NCI-H128 (cell line): ENCODE results near the gene POU6F2.
A peak's percentile ranks its signal among the peaks of the same experiment; 100 is the strongest.

Experiments used
- DNase-seq: peaks from one replicate; lab custom pipeline; 2025; ENCODE audit not compliant: unreplicated experiment; lab: John Stamatoyannopoulos, UW

Gene POU6F2

DNA sequence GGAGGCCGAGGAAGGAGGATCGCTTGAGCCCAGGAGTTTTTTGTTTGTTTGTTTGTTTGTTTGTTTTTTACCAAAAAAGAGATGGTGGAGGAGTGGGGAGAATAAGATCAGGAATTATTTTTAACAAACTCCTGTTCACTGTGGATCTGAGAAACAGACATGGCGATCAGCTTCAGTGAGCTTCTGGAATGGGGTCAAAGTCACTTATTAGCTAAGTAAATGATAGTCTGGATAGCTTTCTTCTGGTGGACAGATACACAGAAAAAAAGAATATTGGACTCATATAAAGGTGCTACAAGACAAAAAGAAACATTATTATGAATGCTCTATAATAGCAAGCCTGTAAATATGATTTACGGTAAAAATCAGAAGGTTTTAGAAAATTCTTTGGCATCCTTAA lies 85.1 kb downstream of the POU6F2 start:
- DNase-seq: no peak

DNA sequence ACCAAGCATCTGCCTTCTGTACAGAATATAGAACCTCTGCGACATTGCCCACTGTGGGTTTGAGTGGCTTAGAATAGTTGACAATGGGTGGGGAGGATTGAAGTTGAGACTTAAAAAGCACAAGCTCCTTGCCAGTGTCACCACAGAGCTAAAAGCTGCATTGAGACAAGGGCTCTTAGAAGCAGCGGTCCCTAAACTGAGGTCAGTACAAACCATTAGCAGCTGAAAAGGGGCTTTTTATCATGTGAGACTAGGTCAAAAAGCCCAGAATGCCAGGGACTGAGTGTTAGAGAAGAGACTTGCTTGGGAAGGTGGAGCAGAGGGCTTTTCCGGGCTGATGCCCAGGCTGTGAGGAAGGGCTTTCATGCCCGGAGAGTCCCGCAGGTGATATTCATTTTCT lies 91.3 kb downstream of the POU6F2 start:
- no peak for DNase-seq

DNA sequence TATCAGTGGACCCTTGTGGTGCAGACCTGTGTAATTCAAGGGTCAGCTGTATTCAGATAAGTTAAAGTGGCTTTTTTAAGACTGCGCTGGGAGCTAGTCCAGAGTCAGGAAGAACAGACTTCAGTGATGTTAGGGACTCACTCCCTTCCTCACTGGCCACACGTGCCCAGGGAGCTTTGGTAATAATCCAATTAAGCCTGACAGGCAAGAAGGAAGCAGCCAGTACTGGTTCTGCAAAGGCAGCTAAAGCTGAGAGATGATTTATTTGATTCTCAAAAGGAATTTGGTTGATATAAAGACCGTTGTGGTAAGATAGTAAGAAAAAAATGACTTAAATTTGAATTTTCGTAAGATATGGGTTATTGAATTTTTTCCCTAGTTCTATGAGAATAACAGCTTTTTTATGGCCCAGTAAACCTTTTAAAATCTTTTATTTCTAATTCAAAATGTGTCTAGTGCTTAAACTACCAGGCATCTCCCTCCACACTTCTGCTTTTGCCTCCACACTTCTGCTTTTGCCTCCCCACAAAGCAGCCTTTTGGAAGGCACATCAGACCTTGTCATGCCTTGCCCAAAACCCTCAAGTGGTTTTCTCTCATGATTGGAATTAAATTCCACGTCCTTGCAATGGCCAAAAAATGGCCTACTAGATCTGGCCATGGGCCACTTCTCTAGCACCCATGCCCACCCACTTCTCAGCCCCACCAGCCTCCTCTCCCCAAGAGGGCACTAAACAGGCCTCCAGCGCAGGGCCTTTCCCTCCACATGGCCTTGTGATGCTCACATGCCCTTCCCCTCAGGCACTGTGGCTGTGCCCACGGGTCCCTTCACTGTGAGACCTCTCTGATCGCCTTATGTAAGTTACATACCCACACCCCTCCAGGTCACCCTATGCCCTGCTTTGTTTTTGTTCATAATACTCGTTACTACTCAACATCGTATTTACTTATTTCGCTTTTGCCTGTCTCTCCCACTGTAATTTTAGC lies 92.5 kb downstream of the POU6F2 start:
- no peak for DNase-seq

DNA sequence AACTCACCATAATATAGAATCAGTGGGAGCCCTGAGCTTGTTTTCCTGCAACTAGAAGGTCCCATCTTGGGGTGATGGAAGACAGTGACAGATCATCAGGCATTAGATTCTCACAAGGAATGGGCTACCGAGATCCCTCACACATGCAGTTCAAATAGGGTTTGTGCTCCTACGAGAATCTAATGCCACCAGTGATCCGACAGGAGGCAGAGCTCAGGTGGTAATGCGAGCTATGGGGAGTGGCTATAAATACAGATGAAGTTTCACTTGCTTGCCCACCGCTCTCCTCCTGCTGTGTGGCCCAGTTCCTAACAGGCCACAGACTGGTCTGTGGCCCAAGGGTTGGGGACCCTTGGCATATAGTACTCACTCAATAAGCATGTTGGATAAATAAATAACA lies 93.4 kb downstream of the POU6F2 start:
- DNase-seq: no peak

DNA sequence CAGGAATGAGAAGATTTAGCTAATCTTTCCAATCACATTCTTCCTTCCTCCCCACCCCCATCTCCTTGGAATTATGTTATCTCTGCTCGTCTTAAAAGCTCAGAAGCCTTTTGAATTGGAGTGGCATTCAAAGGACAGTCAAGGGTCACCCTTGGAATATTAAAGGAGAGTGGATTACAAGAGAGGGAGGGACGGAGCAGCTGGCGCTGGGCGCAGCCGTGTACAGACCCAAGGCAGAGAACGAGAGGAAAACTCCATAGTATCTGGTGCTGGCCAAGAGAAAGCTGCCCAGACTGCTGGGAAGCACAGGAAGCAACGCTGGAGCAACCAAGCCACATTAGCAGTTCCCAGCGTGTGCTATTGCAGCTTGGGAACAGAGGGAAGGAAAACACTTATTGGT lies 95.7 kb downstream of the POU6F2 start:
- DNase-seq: no peak

DNA sequence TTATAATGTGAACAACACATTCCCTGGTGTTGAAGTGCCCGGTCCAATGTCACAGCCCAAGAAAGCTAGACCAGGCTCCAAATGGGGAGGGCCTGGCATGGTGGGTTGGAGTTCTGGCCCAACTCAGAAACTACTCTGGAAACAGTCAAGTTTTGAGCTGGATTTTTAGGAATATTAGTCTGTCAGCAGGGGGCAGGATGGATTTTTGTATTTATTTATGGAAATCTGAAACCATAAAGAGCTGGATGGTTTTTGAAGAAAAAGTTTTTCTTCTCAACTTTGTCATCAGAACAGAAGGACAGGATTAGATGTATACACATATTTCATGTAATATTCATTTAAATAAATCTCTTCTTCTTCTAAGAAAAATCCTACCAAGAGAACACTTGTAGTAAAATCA lies 97.5 kb downstream of the POU6F2 start:
- no peak for DNase-seq

DNA sequence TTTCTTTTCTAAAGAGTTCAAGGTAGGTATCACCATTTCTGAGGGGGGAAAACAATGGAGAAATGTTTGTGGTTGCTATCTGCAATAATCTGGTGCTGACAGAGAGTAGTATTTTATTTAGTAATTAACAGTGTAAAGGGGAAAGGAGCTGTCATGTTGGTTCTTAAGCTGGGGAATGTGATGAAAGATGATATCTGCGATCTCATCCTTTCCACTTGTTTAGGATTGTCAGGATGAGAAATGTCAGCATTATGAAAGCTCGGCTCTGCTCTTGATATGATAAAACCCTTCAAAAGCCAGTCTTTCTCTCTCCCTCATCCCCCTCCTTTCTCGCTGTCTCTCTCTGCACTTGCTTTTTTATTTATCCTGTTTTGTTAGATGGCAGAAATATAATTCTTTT lies 106.1 kb downstream of the POU6F2 start:
- DNase-seq: no peak

DNA sequence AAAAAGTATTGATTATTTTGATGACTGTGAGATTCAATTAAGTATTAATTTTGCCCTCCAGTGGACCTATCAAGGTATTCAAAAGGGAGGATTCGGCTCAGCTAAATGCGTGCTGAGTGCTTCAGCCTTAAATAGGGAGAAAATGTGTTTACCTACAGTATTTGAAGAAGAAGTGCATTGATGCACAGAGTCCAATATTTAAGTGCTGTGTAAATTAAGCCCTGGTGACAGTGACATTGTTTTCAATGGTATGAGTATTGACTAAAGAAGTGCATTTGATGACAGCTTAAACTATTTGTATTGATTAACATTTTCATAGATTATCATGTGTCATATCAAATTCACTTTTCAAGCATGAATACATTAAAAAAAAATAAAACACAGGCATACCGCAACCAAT lies 106.6 kb downstream of the POU6F2 start:
- peak; percentile 59 for DNase-seq

DNA sequence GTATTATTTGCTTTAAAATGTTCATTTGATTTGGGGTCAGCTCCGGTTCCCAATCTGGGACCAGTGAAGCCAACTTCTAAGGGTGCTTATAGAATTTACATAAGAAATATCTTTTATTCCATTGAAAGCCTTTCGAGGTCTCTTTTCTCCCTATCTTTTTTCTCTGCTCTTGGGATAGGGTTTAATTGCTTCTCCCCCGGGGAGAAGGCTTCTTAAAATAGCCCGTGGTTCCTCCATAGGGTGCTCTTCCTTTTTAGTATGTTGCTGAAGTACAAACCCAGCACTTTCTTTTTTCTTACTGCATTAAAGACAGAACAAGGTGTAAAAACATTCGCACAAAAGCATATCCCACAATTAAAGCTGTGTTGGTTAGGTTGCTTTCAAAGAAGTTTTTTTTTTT lies 107.5 kb downstream of the POU6F2 start:
- DNase-seq: no peak

DNA sequence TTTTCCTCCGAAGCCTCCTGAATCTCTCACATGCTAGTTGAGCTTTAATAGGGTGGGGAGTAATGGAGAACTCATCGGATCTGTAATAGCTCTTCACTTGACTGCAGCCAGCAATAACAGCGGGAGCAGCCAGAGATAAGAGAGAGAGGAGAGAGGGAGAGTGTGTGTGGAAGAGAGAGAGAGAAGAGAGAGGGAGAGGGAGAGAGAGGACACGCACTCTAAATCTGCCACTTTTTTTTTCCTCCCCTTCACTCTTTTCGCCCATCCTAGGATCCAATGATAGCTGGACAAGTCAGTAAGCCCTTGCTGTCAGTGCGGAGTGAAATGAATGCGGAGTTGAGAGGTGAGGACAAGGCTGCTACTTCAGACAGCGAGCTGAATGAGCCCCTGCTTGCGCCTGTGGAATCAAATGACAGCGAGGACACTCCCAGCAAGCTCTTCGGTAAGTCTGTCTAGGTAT lies 107.9 kb downstream of the POU6F2 start:
- peak; percentile 80 for DNase-seq

DNA sequence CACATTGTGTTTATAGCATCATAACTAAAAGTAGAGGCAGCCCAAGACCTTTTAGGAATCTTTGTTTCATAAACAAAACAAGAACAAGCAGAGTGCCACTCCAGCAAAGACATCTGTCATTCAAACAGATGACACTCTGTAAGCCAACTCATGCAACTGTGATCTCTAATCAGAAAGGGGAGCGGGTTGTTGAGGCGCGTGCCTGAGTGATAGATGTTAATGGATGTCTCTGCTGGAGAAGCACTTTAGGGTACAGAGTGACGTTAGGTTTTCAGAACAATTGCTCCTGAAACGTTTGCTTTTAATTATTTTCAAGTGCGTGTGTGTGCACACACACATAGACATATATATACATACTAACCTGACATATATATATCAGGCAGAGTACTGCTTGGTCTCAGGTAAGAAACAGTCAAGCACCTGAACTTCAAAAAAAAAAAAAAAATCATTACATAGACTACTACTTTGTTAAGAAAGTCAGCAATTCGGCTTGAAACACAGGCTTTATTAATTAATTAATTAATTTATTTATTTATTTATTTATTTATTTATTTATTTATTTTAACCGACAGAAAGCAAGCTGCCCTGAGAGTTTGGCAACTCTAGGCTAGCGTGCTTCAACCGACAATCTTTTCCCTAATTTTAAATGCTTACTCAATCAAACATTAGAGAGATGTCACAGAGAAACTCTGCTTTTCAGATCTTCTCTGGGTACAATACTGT lies 109.1 kb downstream of the POU6F2 start:
- peak; percentile 26 for DNase-seq

DNA sequence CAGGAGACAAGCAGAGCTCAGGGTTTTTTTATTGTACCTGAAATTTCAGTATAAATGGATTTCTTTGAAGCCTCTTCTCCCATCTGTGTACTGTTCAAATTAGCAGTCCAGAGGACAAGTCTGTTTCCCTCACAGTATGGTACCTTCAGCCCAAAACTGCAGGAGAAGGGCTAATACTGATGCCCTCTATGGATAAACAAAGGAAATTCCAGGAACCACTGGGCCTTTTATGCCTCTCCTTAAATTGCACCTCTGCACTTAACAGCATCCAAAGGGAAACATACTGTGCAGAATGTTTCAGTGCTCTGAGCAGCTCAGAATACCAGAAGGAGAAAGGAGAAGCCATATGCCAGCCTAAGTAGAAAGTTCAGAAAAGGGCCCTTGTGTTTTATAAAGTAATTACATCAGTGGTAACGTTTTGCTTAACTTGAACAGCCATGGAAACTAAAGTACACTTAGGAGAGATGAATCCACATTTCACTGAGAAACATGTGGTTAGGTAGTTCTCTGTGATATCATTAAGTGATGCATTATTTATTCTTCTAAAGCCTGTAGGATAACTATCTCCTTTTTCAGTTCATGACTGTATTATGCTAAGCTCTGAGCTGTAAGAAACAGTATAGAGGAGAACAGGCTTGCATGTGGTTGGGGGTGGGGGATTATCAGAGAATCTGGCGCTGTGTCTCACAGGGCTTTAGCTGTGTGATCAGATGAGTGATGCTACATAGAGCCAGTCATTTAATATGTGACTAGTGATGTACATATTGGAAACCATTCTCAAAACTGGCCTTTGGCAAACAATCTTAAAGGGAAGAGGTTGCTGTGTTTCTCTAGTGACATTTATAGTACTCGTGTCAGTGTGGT lies 111.3 kb downstream of the POU6F2 start:
- DNase-seq: no peak

DNA sequence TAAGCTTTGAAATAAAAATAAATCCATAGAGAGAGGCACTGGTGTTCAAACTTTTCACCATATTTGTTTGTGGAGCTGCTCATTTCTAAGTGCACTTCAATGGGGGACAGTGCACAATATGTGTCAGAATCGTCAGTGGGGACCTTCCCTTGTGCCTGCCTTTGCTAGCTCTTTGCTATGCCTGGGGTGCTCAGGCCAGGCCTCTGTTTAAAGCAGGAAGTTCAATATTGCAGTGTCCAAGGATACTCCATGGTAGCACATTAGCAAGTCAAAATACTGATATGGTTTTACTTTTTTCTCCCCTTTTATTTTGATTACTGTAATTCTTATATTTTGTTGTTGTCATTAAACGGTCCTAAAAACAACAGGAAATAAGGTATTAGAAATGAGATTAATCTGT lies 113.4 kb downstream of the POU6F2 start:
- DNase-seq: no peak

DNA sequence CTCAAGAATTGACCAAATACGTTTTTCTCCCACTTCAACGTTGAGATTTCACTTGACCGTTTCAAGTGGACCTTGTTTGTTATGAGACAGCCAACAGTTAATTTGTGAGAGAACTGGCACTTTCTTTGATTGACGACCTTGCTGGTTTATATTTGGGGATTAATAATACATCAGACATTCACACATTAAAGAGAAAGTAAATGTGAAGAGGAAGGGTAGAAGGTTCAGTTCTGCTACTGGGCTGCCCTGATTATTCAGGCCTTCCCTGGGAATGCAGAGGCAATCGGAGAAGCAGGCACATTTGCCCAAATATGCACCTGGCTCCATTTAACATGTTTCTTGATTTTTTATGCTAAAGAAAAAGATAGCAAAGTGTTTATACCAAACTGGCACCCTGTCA lies 114.1 kb downstream of the POU6F2 start:
- no peak for DNase-seq

DNA sequence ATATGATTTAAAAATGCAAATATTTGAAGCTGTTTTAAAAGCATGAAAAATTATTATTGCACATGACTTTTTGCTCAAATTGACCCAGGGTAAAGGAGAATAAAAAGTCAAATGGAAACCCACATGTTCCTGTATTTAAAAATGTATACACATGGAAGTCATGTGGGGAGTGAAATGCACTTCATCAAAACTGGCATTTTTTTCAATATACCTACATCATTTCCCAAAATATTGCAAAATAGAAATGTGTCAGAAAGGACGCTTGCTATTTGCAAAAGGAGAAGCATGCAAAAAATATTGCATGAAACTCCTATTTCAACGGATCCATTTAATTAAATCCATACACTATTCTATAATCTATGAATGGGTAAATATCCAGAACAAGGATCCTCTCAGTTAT lies 117.0 kb downstream of the POU6F2 start:
- DNase-seq: no peak

DNA sequence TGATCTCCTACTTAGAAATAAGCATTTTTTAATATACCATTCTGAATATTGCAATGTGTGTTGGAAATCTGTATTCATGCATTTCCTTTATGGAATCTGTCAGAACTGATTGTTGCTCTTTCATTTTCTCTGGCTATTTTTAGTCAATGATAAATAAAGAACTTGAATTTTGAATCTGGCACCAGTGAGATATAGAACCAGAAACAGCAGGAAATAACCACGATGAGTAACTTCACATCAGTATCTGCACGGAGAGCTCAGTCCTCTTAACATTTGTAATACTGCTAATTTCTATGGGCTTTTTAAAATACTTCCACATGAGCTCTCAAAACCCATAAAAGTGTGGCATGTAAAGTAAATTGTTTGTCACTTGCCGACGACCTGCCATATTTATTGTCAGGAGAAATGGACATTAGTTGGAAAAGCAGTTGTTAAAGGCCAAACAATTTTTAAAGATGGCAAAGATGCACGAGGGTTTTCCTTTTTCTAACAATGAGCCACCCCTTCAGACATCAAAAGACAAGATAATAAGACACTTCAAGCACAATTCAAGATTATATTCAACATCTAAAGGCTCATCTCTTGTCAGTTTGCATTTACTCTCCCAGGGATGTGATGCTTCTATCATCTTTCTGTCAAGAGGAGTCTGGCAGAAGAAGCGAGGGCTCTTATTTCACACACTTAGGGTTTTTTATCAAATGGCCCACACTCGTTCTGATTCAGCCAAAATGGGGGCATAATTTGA lies 118.3 kb downstream of the POU6F2 start:
- DNase-seq: no peak

DNA sequence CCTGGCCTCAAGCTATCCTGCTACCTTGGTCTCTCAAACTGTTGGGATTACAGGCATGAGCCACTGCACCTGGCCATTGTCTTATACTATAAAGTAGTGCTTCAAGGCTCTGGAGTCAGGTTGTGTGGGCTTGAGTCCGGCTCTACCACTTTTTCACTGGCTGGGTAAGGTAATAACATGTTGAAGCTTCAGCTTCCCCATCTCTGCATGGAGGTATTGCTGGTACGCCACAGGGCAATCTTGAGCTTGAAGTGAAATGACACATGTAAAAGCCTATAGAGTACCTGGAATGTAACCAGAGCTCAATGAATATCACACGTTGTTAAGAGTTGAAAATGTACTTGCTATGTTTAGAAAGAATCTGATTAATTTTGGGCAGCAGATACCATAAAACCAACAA lies 120.8 kb downstream of the POU6F2 start:
- DNase-seq: no peak

DNA sequence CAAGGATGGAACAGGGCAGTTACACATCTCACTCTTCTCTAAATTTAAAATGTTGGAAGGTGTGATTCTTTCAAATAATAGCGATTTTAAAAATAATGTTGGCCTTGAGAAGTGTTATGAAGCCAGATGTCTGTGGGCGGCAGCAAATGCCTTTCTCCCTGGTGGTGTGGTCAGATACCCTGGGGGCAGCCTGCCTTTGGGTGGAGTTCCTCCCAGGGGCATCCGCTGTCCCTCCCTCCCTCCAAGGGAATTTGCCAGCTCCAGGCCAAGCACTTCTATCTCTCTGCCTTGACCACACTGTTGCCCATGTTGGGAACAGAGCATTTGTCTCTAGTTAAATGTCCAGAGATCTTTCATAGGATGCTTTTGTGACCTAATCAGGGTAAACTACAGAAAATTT lies 121.4 kb downstream of the POU6F2 start:
- no peak for DNase-seq

DNA sequence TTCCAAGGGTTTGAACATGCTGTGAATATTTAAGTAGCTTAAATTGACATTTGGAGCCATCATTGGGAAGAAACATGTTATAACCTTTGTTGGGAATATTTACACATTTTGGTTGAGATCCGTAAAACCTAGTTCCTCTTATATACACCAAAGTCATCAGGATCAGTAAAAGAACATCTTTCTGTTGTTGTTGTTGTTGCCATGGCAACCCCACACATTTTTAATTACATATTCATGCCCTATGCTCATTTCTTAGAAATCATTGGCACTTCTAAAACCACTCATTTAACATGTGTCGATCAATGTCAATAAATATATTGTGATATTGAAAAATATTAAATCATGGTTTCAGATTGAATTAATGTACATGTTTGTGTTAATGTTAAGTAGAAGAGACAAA lies 122.6 kb downstream of the POU6F2 start:
- no peak for DNase-seq

DNA sequence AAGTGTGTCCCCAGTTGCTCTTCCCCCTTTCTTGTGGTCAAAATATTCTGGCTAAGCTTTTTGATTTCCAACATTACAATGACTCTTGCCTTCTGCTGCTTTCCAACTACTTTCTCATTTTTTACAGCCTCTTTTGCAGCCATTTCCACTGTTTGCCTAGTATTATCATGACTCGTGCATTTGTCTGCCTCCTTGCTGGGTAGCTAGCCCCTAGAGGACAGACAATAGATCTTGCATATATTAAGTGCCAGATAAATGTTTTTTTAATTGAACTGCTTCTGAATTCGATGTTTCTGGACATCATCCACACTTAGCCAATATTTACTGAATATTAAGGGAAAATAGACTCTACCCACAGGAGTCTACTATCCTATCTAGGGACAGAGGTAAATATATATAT lies 124.5 kb downstream of the POU6F2 start:
- DNase-seq: no peak

DNA sequence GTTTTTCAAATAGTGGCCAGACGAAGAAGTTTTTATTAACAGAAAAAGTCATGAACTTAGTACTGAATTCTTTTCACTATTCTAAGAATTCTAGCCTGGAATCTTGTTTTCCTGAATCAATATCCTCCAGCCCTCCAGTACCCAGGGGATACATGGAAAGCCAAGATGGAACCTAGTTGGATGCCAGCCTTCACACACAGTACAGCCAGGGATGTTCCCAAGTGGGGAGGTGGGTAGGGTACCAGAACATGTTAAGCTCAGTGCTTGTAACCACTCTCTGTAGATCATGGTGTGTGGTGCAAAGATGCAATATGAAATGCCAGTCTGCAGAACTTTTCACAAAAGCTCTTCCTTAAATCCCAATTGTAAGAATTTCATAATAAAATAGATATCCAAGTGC lies 128.0 kb downstream of the POU6F2 start:
- no peak for DNase-seq
